Nucleus accumbens (tissue), 56 donors: ENCODE measurements around the gene ADGRL2.

Source experiments
- DNase-seq, 56 donors: peaks; one replicate each; lab custom pipeline; 2025; lab: John Stamatoyannopoulos, UW

The ADGRL2 gene

DNA sequence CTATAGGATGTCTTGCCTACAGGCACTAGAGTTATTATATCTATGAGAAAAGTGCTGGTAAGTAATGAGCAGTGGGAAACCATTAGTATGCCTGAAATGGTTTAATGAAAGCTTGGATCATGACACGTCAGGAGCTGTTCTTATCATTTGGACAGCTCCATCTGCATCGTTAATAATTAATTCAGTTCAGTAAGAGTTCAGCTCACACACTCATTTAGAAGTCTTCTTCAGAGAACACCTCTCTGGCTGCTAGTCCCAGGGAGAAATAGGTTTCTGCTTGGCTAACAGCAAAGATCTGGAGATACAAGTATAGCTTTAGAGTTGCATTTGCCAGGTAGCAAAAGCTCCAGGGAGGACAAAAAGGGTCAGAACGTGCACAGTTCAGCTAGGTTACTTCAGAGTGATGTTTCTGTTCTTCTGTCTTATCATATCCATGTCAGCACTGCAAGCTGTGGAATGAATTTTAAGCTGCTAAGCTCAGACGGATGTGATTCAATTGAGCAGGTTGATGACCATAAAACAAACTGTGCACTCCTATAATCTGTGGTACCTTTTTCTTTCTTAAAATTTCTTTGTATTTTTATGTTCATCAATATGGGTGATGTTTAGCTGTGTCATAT, 173.6 kb downstream of the ADGRL2 start:
- DNase-seq = no peak

- no peak for DNase-seq
Observed at GRCh38 chr1:81974883-81975555, 174.3 kb downstream of the ADGRL2 start.

DNA sequence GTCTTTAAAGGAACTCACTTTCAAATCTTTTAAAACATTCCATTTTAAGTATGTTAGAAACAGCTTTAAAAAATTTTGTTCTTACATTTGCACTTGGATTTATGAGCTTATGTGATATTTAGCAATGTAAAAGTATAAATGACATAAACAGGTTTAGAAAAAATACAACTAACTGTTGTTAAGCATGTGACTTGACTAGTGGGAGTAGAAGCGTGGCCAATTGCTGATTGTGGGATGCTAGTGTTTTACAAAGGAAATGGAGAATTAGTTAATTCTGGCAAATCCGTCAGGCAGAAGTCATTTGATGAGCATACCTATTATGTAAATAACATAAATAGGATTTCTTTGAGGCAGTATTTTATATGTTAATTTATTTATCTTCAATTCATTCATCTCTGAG, 175.8 kb downstream of the ADGRL2 start:
- DNase-seq = no peak

DNA sequence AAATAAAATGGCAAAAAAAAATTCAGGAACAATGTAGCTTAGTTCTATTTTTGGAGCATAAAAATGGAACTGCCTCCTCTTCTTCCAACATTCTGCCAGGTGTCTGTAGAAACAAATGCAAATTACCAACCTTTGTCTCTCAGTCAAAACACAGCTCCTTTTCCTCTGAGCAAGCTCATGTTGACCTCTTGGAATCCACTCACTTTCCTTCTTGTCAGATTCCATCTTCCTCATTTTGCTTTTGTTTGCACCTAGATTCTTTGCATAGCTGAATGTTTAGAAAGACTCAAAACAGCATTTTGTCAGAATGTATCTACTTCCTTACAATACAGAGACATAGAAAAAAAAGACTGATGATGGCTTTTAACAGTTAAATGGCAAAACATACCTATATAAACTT, 178.2 kb downstream of the ADGRL2 start:
- DNase-seq = no peak

DNA sequence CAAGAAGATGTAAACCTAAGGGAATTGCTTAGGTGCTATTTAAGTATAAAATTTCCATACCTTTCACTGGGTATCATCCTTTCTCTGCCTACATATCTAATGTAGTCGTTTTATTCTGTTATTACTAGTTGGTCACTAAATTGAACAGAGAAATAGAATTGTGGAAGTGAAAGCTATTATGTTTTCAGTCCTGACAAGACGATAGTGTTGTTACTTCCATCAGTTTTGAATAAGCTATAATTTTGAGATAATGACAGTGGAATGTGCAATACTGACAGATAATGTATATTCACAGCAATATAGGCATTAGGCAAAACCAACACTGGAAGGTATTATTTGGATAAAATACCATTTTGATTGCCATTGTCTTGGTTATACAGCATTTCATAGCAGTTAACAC, 181.8 kb downstream of the ADGRL2 start:
- DNase-seq = no peak

DNA sequence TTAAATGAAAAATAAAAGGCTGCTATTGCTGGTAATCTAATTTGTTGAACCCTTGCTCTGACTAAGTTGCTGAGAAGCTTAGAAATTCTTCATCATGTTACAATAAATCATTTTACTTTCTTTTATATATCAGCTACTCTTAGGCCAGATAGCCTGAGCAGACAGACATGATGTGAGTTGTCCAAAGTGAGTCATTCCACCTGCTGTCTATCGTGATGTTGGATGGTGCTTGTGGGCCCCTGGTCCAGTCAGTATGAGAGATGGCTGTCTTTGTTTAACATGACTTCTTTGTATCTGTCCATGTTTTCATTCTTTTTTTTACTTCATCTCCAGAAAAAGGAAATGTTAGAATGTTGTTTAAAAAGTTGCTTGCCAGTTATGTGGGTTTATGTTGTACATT, 188.8 kb downstream of the ADGRL2 start:
- DNase-seq = no peak

DNA sequence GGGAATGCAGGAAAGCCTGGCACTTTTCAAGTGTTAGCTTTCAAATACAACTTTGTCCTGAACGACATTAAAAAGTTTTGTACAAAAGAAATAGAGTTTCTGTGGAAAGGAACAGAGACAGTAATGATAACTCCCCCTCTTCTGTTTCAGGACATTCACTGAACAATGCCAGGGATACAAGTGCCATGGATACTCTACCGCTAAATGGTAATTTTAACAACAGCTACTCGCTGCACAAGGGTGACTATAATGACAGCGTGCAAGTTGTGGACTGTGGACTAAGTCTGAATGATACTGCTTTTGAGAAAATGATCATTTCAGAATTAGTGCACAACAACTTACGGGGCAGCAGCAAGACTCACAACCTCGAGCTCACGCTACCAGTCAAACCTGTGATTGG, 189.5 kb downstream of the ADGRL2 start:
- no peak for DNase-seq

- DNase-seq = no peak
Observed at GRCh38 chr1:81998165-81998564, 197.4 kb downstream of the ADGRL2 start.

DNA sequence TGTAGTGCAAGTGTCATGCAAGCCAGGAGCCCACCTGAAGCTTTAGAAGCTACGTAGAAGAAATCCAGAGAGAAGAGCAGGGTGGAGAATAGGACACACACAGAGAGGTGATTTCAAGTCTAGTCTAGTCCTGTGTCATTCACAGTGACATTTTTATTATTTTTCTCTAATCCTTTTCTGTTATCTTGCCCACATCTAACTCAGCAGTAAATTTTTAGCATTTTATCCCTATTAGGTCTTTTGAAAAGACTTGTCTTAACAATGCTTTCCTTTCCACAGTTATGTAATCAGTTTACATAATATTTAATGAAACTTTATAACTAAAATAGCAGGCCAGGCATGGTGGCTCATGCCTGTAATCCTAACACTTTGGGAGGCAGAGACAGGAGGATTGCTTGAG, 198.6 kb downstream of the ADGRL2 start:
- no peak for DNase-seq

GRCh38 chr1:82000221-82000620, 199.5 kb downstream of the ADGRL2 start:
- no peak for DNase-seq

GRCh38 chr1:82001345-82001744, 200.6 kb downstream of the ADGRL2 start:
- no peak for DNase-seq

GRCh38 chr1:82007804-82008203, 207.1 kb downstream of the ADGRL2 start:
- no peak for DNase-seq

GRCh38 chr1:82013702-82014101, 213.0 kb downstream of the ADGRL2 start:
- DNase-seq = no peak

GRCh38 chr1:82015444-82015843, 214.7 kb downstream of the ADGRL2 start:
- DNase-seq = no peak

DNA sequence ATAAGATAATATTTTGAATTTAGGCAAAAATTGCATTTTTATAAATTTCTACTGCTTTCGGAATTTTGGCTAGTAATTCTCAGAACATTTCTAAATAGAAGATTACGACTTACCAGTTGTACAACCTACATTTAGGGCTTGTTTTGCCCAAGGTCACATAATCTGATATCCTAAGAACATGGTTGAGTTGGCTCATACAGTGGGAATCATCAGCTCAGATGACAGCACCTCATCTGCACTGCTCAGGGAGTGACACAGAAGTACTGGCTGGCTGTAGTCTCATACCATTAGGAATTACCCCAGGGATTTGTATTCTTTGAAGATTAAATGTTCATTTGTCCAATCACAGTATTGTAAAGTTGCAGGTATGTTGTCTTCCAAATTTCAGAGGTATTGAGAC, 217.6 kb downstream of the ADGRL2 start:
- no peak for DNase-seq

DNA sequence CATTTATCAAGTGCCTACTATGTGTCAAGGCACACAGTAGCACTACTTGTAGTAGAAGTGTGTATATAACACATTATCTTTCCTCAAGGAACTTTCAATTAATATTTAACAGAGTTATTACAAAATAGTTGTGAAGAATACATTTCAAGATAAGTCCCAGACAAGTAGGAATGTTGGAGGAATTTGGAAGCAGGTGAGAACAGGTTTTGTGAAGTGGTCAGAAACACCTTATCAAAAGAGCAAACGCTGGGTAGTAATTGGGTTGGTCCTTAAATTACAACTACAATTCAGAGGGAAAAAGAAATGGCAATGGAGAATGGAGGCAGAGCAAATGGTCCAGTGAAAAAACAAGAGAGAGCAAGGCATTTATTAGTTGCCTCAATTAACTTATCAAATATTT, 218.8 kb downstream of the ADGRL2 start:
- DNase-seq = no peak

GRCh38 chr1:82030830-82031229, 230.1 kb downstream of the ADGRL2 start:
- DNase-seq = no peak

DNA sequence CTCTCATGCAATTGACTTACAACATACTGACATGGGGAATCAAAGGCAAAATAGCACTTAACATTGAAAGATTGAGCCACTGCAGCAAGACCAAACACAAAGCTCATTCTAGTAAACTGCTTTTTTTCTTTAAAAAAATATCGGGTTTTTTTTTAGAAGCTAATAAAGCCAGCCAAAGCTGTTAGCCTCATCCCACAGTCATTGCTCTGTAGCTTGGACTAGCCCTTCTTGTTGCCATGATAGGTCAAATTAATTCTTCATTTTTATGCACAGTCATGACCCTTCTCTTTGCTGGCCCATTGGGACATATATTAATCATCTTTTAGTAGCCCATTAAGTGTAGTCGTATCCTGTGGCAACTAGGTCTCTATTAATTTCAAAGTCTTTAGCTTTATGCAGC, 231.3 kb downstream of the ADGRL2 start:
- DNase-seq = no peak

GRCh38 chr1:82034812-82035211, 234.1 kb downstream of the ADGRL2 start:
- no peak for DNase-seq
